AG09319 (cell line): ENCODE measurements around the gene SLC25A20.

Experiments
- DNase-seq: peaks from one replicate; pipeline ENCODE4 v3.0.0-alpha.2; 2010; ENCODE audit warnings: low read depth; ENCODE audit errors: extremely low read depth
- CTCF ChIP-seq: IDR thresholded peaks from 2 replicates; pipeline ENCODE4 v1.5.1; 2011; ENCODE audit warnings: low read depth, mild to moderate bottlenecking, inconsistent platforms, low read length, moderate library complexity

The SLC25A20 gene

DNA sequence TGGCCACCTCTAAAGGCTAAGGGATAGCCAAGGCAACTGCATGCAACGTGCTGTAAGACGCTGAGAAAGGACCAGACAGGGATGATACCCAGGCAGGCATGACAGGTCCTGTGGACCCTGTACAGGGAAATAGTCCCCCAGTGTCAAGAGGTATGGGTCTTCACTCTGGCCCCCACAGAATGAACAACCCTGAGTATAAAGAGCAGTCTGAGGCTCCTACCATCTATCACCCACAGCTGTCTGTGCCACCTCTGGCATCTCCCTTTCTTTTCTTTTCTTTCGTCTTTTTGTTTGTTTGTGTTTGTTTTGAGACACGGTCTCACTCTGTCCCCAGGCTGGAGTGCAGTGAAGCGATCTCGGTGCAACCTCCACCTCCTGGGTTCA lies 18.7 kb downstream of the SLC25A20 start:
- TF ChIP-seq CTCF: no peak

DNA sequence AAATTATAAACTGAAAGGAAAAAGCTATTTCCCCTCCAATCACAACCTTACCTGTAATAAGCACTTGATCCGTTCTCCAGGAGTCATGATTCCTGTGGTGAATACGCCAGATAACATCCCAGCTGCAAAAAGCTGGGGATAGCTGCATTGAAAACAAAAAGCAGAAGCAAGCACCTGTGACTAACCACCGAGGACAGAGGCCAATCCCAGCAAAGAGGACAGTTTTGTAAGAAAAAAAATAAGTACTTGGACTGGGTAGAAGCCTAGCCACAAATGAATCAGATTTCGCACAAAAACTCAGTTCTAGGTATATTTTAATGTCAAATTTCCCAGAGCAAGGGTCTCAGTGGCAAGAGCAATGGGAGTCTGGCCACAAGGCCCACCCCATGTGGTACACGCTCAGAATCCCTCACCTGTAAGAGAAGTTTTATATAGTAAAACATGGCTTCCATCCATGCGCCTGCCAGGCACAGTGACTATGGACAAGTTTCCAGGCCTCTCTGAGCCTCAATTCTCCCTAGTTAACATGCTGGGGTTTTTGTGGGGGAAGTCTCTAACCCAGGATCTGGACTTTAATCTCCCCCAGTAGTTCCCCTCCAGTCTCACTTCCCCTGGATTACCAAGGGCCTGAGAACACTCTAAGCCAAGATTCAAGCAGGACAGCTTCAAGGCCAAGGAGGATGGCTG lies 19.2 kb downstream of the SLC25A20 start:
- DNase-seq: no peak
- no peak for TF ChIP-seq CTCF

More for the DNA sequence above, 18.7 kb downstream of the SLC25A20 start:
- no peak for DNase-seq

- no peak for TF ChIP-seq CTCF
Observed at GRCh38 chr3:48877671-48878070, 21.0 kb downstream of the SLC25A20 start.

GRCh38 chr3:48863122-48863521 lies 35.6 kb downstream of the SLC25A20 start:
- DNase-seq: no peak
- no peak for TF ChIP-seq CTCF

More at GRCh38 chr3:48877671-48878070, 21.0 kb downstream of the SLC25A20 start:
- DNase-seq: no peak

DNA sequence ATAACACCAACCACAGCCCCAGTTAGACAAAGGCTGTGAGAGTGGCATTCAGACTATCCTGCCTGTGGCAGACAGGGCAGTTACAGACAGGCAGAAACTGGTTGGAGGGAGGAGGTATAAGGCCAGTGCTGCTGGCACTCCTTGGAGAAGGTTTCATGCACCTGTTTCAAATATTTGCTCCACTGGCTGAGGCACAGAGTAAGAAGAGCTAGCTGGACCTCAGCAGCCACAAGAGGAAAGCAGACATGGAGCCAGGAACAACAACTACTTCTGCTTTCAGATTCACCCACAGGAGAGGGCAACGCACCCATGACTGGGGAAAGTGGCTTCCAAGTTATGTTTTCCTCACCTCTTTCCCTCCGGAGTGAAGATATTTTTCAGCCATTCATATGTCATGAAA lies 39.5 kb downstream of the SLC25A20 start:
- TF ChIP-seq CTCF: no peak
- DNase-seq: no peak

DNA sequence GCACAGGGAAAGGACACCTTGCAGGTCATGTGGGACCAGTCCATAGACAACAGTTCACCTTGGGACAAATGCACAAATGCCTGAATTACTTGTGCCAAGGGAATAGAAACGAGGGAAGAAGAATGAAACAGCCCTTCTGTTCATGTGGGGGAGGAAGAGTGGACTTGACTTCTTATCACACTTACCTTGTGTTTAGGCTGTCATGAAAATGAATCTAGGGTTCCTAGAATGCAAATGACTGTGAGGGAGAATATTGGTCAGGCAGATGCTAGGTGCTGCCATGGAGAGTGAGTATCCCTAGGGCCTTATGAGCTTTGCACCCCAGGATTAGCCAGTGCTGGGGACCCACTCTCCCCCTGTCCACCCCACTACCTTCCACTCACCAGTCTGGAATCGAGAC lies 40.0 kb downstream of the SLC25A20 start:
- no peak for TF ChIP-seq CTCF
- no peak for DNase-seq

GRCh38 chr3:48857641-48858040 lies 41.0 kb downstream of the SLC25A20 start:
- TF ChIP-seq CTCF: no peak
- DNase-seq: no peak
